ENCODE results near the gene DIAPH1.

The DIAPH1 gene

GRCh38 chr5:141559461-141559860 is 59.3 kb downstream of the DIAPH1 start:
- no peak for DNase-seq

GRCh38 chr5:141558150-141558549 is 60.6 kb downstream of the DIAPH1 start:
- DNase-seq, result no peak

- no peak for DNase-seq
Measured at GRCh38 chr5:141557681-141558136, 61.1 kb downstream of the DIAPH1 start.

- no peak for DNase-seq
Measured at GRCh38 chr5:141547921-141548320, 70.9 kb downstream of the DIAPH1 start.

GRCh38 chr5:141547488-141547887 is 71.3 kb downstream of the DIAPH1 start:
- DNase-seq, result no peak

DNA sequence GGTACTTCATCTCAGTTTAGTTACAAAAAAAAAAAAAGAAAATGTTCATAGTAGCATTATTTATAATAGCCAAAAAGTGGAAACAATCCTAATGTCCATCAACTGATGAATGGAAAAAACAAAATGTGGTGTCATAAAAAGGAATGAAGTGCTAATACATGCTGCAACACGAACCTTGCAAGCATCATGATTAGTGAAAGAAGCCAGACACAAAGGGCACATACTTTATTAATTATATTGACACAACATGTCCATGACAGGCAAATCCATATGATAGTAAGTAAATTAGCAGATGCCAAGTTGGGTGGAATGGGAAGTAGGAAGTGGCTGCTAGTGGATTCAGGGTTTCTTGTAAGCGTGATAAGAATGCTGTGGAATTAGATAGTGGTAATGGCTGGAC is 75.7 kb downstream of the DIAPH1 start:
- no peak for DNase-seq

GRCh38 chr5:141534492-141535213 is 84.1 kb downstream of the DIAPH1 start:
- no peak for DNase-seq

- DNase-seq, result no peak
Measured at GRCh38 chr5:141533897-141534296, 84.9 kb downstream of the DIAPH1 start.

- DNase-seq, result no peak
Measured at GRCh38 chr5:141532726-141533125, 86.1 kb downstream of the DIAPH1 start.

DNA sequence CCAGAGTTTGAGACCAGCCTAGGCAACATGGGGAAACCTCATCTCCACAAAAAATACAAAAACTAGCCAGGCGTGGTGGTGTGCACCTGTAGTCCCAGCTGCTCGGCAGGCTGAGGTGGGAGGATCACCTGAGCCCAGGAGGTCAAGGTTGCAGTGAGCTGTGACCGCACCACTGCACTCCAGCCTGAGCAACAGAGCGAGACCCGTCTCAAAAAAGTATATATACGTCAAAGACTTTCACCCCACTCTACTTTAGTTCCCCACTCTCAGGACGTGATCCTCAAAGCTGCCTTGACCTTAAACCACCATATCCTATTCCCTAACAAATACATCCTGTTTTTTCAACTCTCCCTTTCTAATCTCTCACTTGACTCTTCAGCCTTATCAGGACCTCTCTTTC is 88.9 kb downstream of the DIAPH1 start:
- DNase-seq, result no peak

- DNase-seq, result no peak
Measured at GRCh38 chr5:141529002-141529401, 89.8 kb downstream of the DIAPH1 start.

DNA sequence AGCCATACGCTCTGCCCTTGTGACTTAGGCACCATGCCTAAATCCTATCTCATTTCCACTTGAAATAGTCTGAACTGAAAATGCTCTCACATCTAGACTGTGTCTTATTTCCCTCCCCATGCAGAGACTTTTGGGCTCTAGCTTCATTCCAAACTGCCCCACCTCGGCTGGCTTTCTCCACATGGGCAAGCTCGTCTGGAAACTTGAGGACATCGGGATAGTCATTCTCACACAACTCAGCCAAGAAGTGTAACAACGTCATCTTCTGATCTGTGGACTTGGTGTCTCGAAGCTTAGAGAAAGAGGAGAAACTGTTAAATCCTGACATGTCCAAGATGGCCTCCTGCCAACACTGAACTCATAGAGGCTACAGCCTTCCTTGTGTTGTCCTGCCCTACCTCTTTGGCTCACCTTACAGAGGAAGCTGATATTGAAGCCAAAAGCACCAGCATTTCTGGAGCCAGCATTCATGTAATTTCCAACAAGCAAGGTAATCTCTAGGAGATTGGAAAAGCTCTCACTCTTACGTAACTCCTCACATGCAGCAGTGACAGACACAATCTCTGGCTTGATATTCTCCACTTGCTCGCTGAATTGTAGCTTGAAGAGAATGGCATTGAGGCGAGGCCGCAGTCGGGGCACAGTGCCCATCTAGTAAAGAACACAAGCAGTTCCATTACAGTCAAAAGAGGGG is 90.4 kb downstream of the DIAPH1 start:
- DNase-seq, result no peak

- no peak for DNase-seq
Measured at GRCh38 chr5:141527426-141527825, 91.4 kb downstream of the DIAPH1 start.

- DNase-seq, result no peak
Measured at GRCh38 chr5:141525653-141526052, 93.1 kb downstream of the DIAPH1 start.

GRCh38 chr5:141524604-141525597 is 93.9 kb downstream of the DIAPH1 start:
- DNase-seq, result no peak

GRCh38 chr5:141523991-141524390 is 94.8 kb downstream of the DIAPH1 start:
- DNase-seq, result no peak

DNA sequence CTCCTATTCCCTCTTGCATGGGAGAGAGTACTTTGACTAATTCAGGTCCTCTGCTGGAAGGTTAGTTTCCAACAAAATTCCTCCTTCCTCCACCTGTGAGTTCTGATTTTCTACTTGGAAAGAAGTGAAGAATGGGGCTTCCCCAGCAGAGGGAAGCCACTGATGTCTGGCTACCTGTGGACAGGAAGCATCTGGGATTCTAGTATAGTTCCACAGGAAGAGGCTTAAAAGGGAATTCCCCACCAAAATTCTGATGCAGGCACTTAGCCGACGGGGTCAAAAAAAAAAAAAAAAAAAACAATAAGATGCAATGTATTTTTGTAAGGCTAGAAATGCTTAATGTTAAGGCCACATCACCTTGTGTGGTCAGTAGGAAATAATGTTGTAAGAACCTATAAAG is 96.5 kb downstream of the DIAPH1 start:
- DNase-seq, result no peak

DNA sequence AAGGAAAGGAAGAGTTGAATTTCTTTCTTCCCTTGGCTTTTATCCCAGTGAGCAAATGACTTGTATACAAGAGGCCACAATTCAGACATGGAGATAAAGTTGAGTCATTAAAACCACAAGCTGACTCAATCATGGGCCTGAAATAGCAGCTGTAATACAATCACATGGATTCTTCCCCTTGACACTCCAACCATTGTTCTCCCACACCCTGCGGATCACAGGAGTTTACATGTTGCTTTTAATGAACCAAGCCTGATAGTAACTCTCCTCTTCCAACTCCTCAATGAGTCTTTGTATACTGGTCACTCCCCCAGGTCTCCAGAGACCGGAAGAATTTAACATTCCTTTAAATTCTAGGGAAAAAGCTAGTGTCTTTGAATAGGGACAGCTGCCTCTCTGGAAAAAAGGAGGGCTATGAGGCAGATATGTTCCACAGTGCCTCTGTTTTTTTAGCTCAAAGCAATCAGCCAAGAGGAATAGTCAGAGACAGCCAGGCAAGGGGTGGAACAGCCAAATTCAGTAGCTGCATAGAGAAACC is 97.5 kb downstream of the DIAPH1 start:
- DNase-seq, result no peak

DNA sequence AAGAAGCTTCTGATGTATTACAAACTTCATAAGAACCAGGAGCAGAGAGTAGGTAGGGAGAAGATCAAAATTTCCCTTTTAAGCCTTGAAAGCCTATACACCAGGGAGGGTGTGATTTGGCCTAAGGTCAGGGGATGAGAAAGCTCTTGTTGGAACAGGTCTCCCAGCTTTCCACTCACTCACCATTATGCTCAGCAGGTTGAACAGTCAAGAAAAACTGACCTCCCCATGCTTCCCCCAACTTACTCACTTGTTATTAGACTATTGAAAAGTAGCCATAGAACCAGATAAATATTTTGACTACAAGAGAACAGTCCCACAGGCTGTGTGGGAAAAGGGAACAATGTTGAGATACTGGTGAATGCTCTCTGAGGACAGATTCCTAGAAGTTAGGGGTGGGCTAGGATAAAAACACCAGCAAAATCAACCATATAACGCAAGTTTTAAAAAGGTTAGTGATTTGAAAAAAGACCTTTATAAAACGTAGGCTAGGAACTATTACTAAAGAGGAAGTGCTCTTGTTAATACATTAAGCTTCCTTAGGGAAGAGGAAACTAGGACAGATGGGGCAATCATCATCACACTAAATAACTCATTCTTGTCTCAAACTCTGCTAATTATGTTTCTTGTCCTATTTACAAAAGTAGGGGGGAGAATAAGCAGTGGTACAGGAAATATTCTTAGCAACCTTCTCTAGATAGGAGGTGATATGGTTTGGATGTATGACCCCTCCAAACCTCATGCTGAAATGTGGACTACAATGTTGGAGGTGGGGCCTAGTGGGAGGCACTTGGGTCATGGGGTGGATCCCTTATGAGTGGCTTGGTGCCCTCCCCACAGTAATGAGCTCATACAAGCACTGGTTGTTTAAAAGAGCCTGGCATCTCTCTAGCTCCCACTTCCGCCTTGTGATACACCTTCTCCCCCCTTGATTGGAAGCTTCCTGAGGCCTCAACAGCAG is 98.9 kb downstream of the DIAPH1 start:
- no peak for DNase-seq

DNA sequence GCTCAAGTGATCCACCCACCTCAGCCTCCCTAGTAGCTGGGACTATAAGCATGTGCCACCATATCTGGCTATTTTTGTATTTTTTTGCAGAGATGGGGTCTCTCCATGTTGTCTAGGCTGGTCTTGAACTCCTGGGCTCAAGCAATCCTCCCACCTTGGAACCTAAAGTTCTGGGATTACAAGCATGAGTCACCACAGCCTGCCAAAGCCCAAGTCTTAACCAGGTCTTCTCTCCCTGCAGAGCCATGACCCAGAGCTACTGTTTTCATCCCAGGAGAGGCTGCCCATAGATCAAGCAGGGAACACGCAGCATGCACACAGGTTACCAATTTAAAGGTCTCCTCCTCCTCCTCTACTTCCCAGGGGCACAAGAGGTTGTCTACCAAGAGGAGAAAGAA is 100.2 kb downstream of the DIAPH1 start:
- no peak for DNase-seq

DNA sequence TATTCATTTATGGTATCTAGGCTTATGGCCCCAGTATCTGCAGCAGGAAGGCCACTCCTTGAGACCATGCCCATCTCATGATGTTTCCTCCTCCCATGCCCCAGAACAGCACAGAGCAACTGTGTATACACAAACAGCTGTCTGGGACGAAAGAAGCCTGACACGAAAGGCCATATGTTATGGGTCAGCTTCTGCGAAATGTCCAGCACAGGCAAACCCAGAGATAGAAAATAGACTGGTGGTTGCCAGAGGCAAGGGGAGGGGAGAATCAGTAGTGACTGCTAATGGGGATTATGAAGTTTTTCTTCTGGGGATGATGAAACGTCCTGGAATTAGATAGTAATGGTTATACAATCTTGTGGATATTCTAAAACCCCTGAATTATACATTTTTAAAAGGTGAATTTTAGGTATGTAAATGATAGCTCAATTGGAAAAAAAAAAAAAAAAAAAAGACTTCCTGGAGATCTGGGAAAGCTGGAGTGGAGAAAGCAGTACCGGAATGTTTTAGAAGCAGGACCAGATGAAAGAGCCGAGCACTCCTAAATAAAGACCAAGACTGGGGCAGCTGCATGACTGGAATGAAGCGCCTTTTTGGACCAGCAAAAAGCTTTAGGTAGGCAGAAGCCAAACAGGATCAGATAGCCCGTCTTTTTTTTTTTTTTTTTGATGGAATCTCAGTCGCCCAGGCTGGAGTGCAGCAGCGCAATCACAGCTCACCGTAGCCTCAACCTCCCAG is 100.8 kb downstream of the DIAPH1 start:
- DNase-seq, result no peak

All from KG1 (cell line).